ENCODE measurements around the gene RBMS3.

DNA sequence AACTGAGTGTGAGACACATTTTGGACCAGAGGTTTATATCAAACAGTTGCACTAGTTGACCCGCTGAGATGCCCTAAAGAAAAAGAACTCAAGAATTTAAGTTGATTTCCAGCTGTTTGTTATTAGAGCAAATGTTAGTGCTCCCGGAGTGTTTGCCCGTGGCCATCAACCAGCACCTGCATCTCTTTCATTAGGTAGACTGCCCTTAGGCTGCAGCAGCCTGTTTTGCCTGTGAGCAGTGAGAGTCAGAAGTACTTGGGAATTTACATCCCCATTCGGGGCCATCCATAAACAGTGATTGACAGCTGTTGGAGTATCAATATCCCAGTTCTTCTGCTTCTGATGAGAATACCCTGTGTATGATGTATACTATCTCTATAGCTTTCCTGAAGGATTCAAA is 492.6 kb downstream of the RBMS3 start:
- TF ChIP-seq, protein P1, sequence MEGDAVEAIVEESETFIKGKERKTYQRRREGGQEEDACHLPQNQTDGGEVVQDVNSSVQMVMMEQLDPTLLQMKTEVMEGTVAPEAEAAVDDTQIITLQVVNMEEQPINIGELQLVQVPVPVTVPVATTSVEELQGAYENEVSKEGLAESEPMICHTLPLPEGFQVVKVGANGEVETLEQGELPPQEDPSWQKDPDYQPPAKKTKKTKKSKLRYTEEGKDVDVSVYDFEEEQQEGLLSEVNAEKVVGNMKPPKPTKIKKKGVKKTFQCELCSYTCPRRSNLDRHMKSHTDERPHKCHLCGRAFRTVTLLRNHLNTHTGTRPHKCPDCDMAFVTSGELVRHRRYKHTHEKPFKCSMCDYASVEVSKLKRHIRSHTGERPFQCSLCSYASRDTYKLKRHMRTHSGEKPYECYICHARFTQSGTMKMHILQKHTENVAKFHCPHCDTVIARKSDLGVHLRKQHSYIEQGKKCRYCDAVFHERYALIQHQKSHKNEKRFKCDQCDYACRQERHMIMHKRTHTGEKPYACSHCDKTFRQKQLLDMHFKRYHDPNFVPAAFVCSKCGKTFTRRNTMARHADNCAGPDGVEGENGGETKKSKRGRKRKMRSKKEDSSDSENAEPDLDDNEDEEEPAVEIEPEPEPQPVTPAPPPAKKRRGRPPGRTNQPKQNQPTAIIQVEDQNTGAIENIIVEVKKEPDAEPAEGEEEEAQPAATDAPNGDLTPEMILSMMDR (IDR thresholded peaks at IDR 0.05) = no peak
- TF ChIP-seq POLR2A (IDR thresholded peaks at IDR 0.05) (no peak), POLR2AphosphoS5 (IDR thresholded peaks at IDR 0.05) (no peak)
